Measurements from ENCODE around the gene AGR3.

AGR3 gene

DNA sequence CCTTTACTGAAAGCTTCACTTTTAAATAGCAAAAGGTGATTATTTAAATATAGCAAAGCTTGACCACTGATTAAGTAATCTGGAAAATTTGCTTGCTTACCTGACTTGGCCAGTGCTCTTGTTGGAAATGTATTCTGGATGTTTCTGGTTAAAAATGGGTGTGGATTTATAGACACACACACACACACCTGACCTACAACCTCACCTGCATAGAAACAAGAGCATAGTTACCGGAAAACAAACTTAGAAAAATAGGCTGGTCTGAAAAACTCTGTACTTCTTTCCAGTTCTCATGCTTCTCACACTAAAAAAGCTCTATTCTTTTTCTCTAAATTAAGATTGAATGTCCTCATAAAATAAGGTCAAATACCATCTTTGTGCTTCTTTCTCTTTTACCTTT is at the start of gene AGR3:
Gene AGR3 (minus strand): TSS at position 140 of the 400 bp plus-strand sequence. CDS start 3,365 bp downstream, outside the sequence.
- DNase-seq, result no peak

DNA sequence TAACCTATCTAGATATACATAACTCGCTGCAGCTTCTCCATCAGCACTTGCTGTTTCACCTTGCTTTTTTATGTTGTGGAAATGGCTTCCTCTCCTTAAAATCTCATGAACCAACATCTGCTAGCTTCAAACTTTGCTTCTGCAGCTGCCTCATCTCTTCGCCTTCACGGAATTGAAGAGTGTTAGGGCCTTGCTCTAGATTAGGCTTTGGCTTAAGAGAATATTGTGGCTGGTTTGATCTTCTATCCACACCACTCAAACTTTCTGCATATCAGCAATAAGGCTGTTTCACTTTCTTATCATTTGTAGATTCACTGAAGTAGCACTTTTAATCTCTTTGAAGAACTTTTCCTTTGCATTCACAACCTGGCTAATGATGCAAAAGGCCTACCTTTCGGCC is 49.2 kb upstream of the AGR3 start:
- DNase-seq, result no peak

- peak; percentile 36 for DNase-seq
Measured at GRCh38 chr7:16929146-16929762, 47.5 kb upstream of the AGR3 start.

GRCh38 chr7:16926861-16927260 is 45.1 kb upstream of the AGR3 start:
- no peak for DNase-seq

DNA sequence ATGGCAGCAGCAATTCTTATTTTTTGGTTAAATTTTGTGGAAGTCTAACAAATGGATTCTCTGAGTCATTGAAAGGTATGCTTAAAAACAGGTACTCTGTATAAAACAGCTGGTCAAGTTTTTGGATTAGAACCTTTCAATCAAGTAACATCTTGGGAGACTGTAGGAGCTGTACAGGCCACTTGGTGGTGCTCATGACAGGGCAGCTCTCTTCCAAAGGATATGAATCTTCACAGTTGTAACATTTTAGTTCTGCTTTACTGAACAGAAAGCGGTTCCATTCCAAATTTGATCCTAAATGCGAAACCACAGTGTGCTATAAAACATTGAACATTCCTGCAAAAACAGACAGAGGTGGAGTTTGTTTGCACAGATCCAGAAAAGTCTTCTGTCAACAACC is 44.5 kb upstream of the AGR3 start:
- DNase-seq, result no peak

DNA sequence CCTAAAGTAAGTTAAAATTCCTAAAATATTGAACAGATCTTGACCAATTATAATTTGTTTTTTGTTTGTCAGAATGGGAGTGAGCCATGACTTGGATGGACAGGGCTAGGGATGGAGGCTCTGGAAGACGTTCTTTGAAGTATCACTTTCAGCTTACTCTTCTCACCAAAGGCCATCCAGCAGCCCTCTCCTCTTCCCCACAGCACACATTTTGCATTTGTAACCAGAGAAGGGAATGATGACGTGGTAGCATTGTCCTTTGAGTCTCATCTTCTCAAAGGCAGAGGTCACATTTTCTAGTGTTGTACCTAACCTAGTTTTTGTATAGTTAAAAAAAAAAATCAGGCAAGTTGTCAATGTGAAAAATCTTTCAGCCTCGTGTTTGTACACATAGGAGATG is 43.8 kb upstream of the AGR3 start:
- DNase-seq, result no peak

- no peak for DNase-seq
Measured at GRCh38 chr7:16923019-16923418, 41.2 kb upstream of the AGR3 start.

- DNase-seq, result no peak
Measured at GRCh38 chr7:16921644-16922257, 40.0 kb upstream of the AGR3 start.

DNA sequence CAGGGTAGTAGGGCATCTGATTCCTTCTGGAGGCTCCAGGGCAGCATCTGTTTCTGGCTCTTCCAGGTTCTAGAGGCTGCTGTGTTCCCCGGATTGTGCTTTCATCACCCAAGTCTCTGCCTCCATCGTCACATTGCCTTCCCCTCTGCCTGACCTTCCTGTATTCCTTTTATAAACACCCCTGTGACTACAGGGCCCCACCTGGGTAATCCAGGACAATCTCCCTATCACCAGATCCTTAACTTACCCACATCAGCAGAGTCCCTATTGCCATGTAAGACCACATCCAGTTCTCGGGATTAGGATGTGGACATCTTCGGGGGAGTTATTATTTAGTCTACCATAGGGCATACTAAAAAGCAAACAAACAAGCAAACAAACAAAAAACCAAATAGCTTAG is 39.4 kb upstream of the AGR3 start:
- no peak for DNase-seq

GRCh38 chr7:16919440-16919839 is 37.7 kb upstream of the AGR3 start:
- DNase-seq, result no peak

GRCh38 chr7:16918288-16918895 is 36.6 kb upstream of the AGR3 start:
- no peak for DNase-seq

DNA sequence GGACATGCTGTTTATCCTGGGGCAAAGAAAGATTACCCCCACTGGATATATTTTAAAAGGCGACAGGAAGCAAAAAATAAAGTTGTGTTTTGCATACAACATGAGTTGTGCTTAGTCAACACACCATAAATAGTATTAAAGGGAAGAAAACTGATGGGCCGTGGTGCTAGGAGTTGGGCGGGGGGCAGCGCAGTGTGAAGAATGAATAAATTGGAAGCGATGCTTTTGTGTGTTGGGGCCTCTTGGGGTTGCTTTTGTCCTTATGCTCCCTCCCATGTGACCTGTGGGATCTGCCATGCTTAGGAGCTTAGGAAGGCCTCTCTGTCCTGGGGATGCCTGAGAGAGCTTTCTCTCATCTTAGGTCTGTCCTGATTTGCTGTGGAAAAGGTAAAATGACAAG is 35.0 kb upstream of the AGR3 start:
- no peak for DNase-seq

- no peak for DNase-seq
Measured at GRCh38 chr7:16916105-16916639, 34.4 kb upstream of the AGR3 start.

DNA sequence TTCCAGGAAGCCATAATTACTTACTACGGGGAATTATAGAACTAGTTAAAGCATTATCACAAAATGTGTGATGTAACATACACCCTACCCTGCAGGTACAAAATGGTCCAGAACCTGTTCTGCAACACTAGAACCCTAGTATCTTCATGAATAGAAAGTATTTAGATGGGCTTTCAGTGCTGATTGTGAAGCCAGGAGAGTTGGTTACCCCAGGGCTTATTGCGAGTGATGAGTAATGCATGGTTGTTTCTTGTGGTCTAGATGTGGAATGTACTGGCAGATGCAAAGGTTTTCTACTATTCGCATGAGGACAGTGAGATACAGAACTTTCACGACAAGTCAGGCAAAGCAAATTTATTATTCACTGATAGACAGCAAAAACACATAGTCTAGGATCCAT is 33.6 kb upstream of the AGR3 start:
- DNase-seq, result no peak

DNA sequence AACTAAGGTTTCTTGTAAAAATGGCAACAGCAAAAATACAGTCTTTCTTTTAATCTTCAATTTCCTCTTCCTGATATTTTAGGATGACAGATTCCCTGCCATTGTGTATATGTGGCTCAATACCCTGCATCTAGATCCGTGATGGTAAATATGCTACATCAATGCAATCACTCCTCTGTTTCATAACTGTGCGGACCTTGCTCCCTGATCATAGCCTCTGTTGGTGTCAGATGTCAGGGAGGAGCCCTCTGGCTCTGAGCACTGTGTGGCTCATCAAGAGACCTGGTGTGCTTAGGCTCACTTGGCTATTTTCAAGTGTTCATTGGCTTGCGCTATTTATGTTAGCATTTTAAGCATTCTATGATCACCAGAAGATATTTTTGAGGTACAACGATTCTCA is 33.0 kb upstream of the AGR3 start:
- DNase-seq, result no peak

GRCh38 chr7:16913643-16914042 is 31.9 kb upstream of the AGR3 start:
- DNase-seq, result no peak

DNA sequence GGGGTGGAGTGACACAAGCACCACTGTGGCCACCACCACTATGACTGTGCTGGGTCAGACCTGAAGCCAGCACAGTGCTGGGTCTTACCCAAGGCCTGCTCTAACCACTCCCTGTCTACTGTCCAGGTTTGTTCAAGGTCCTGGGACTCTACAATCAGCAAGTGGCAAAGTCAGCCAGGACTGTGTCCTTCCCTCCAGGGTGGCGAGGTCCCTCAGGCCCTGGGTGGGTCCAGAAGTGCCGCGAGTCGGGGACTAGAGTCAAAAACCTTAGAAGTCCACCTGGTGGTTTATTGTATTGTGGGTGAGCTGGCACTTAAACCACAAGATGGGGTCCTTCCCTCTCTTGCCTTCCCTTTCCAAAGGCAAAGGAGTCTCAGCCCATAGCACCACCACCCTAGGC is 30.8 kb upstream of the AGR3 start:
- DNase-seq, result no peak

- DNase-seq, result no peak
Measured at GRCh38 chr7:16908561-16908960, 26.8 kb upstream of the AGR3 start.

DNA sequence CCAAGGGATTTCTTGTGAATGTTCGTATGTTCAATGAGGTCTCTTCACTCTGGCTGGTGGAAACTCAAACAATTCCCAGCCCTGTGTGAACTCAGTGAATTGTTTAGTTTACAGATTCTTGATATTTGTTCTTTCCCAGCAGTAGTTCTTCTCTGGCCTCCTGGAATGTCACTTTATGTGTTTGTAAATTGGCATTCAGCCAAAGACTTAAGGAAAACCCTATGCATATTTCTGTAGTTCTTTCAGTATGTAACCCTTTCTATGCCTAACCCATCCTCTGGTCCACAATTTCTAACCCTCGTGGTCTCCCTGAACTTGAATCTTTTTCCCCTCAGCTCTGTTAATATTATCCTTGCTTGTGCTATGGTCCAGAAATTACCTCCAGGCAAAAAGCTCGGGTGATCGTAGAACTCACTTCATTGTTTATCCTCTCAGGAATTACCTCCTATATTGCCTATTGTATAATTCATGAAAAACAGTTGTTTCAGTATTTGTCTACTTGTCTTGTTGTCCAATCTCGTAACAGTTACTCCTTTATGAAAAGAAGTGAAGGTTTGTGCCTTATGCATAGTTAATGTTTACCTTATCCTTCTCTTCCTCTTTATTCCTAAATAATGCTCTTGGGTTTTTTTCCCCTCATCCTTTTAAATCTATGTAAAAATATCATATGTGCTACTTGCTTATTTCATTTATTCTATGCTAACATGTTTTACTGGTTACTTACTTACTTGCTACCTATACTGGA is 23.7 kb upstream of the AGR3 start:
- no peak for DNase-seq

- DNase-seq, result no peak
Measured at GRCh38 chr7:16904076-16904475, 22.3 kb upstream of the AGR3 start.

DNA sequence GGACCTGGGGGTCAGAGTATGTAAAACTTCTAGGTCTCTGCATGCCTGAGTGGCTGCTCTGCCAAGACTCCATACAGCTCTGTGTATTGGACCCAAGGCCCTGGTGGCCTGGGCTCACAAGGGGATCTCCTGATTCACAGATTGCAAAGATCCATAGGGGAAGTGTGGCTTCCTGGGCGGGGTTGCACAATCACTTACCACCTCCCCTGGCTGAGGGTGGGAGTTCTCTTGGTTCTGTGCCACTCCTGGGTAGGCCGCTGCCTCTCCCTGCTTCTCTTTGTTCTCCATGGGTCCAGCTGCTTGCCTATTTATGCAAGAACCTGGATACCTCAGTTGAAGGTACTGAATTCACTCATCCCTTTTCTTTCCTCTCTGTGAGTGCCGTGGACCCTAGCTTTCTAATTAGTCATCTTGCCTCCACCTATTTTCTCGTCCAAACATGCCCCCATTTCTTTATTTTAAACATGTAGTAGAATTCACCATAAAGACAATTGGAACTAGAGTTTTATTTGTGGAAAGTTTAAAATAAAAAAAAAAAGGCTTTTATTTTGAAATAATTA is 18.5 kb upstream of the AGR3 start:
- DNase-seq, result no peak

- no peak for DNase-seq
Measured at GRCh38 chr7:16891874-16892643, 10.3 kb upstream of the AGR3 start.

DNA sequence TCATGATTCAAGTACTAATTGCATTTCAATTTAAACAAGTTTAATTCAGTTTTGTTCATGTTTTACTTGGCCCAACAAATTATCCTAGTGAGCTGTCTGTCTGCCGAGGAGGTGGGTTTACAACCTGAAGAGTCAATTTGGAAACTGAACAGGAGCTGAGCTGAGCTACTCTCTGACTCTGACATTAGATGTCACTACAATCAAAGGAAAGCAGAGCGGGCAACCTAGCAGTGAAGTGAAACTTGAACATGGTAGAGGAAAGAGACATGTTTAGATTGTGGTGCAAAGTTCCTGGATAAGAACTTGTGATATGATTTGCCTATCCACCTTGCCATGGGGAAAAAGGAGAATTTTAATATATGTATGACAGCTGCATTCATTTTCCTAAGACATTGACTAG is 9.6 kb upstream of the AGR3 start:
- DNase-seq, result no peak

Measured in KG1 (cell line).